Retinal pigment epithelial cell (primary cell): Measurements from ENCODE around the gene TIMD4.

ENCODE experiments used
- DNase-seq: peaks from one replicate; pipeline ENCODE4 v3.0.0-alpha.2; 2010; ENCODE audit warnings: low read depth
- H3K4me3 ChIP-seq: 2 replicates; pipeline ENCODE4 v1.5.1; 2011; ENCODE audit warnings: mild to moderate bottlenecking, low read length, control low read depth, moderate library complexity
- CTCF ChIP-seq: conservative IDR thresholded peaks from 2 replicates; pipeline ENCODE4 v1.5.1; 2011; ENCODE audit warnings: low read depth, low read length, control low read depth, inconsistent platforms

TIMD4 gene

GRCh38 chr5:156888520-156888919 lies 74.5 kb downstream of the TIMD4 start:
- no peak overlapping the region for H3K4me3 ChIP-seq
- DNase-seq, result no peak
- no peak for TF ChIP-seq CTCF

- DNase-seq, result no peak
- TF ChIP-seq CTCF, result no peak
- no peak overlapping the region for H3K4me3 ChIP-seq
Observed at GRCh38 chr5:156883316-156883875, 79.6 kb downstream of the TIMD4 start.

GRCh38 chr5:156879665-156880285 lies 83.3 kb downstream of the TIMD4 start:
- DNase-seq, result no peak
- H3K4me3 ChIP-seq, result no peak overlapping the region
- no peak for TF ChIP-seq CTCF

GRCh38 chr5:156871212-156871611 lies 91.8 kb downstream of the TIMD4 start:
- TF ChIP-seq CTCF, result no peak
- no peak overlapping the region for H3K4me3 ChIP-seq
- no peak for DNase-seq

- no peak overlapping the region for H3K4me3 ChIP-seq
- DNase-seq, result no peak
- TF ChIP-seq CTCF, result no peak
Observed at GRCh38 chr5:156870498-156870839, 92.6 kb downstream of the TIMD4 start.
